ENCODE results near the gene ZBTB22. TPM values are rescaled to one million over a fixed set of nuclear protein-coding genes. Genes with fewer than 3 reads are reported as not detected.

The ZBTB22 gene
- total RNA-seq, 4 donors from 2014 or later: 8.5 to 17.5 (median 14.8) TPM

DNA sequence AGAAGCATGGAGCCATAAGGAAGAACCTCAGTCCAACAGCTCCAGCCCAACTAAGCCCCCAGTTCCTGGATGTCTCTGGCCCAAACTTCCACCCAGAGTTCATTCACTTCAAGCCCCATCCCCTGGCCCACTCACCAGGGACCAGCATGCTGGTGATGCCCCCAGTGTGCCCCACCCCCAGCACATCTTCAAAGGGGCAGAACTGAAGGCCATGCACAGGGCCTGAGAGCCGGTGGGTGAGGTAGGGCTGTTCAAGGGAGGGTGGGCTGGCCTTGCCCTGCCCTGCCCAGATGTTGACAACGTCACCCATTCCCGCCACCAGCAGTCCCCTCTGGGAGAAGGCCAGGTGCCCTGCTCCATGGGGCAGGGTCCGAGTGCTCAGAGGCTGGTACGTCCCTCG lies 37.0 kb downstream of the ZBTB22 start:
- Histone ChIP-seq H3K4me1 (peaks cover 15 to 45% (median 20%) of the 10 kb centered on the region in 3 donors), H3K4me3 (no peak overlapping the region), H3K9me3 (no peaks in the 10 kb centered on the region), H3K27ac (peak overlapping the region in 2 of 4 donors; percentile 30 to 46), H3K36me3 (peaks cover 7 to 87% (median 22%) of the 10 kb centered on the region in 3 donors), H3K27me3 (no peaks in the 10 kb centered on the region)
- WGBS, 2 donors: 88% methylated on average over 4 of the region's 6 CpGs; no CpG with 5 or more reads in 1 of the 2 donors
- no peak for DNase-seq
- TF ChIP-seq, protein P1, sequence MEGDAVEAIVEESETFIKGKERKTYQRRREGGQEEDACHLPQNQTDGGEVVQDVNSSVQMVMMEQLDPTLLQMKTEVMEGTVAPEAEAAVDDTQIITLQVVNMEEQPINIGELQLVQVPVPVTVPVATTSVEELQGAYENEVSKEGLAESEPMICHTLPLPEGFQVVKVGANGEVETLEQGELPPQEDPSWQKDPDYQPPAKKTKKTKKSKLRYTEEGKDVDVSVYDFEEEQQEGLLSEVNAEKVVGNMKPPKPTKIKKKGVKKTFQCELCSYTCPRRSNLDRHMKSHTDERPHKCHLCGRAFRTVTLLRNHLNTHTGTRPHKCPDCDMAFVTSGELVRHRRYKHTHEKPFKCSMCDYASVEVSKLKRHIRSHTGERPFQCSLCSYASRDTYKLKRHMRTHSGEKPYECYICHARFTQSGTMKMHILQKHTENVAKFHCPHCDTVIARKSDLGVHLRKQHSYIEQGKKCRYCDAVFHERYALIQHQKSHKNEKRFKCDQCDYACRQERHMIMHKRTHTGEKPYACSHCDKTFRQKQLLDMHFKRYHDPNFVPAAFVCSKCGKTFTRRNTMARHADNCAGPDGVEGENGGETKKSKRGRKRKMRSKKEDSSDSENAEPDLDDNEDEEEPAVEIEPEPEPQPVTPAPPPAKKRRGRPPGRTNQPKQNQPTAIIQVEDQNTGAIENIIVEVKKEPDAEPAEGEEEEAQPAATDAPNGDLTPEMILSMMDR (IDR thresholded peaks at IDR 0.05): no peak
- TF ChIP-seq POLR2A (IDR thresholded peaks at IDR 0.05): no peak
- intact Hi-C loops (cut with DNase I): no loop called here

DNA sequence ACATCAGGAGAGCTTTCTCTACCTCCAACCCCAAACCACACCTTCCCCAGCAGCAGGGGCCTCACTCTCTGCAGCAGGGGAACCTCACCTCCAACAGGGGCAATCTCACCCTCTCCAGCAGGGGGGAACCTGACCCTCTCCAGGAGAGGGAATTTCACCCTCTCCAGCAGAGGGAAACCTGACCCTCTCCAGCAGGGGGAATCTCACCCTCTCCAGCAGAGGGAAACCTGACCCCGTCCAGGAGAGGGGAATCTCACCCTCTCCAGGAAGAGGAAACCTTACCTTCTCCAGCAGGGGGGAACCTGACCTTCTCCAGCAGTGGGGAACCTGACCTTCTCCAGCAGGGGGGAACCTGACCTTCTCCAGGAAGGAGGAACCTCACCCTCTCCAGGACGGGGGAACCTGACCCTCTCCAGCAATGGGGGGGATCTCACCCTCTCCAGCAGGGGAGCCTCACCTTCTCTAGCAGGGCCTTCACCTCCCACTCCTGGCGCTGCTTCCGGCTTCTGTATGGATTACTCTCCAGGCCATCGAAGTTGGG lies 37.5 kb downstream of the ZBTB22 start:
- Histone ChIP-seq H3K36me3 (peaks cover 7 to 87% (median 26%) of the 10 kb centered on the region in 3 donors), H3K27ac (peak overlapping the region in 3 of 4 donors; percentile 94 to 98 (median 98)), H3K27me3 (no peaks in the 10 kb centered on the region), H3K9me3 (no peaks in the 10 kb centered on the region), H3K4me1 (peaks cover 15 to 50% (median 25%) of the 10 kb centered on the region in 3 donors), H3K4me3 (no peak overlapping the region)
- intact Hi-C loops (cut with DNase I): no loop called here
- no peak for TF ChIP-seq POLR2A (IDR thresholded peaks at IDR 0.05)
- TF ChIP-seq, protein P1 (IDR thresholded peaks at IDR 0.05): peak in 5 of 6 experiments; percentile 23 to 62 (median 34)
- no peak for DNase-seq
- 65 to 73% methylated on average over 2 to 4 of the region's 5 CpGs for WGBS, 2 donors

DNA sequence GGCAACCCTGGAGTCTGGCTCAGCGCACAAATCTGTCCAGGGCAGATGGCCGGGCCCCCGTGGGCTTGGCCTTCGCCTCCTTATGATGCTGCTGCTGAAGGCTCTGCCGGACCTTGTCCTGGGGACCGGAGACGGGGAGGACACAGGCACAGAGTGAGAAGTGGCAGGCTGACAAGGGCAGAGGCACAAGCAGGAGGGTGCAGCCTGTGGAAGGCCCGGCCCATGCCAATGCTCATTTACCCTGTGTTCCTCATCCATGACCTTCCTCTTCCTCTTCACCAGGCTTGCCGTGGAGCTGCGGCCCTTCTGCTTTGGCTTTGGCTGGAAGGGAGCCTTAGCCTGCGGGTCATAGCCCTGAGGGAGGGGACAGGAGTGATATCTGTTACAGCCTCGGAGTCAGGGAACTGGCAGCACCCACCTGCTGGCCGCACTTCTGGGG lies 38.3 kb downstream of the ZBTB22 start:
- H3K4me1 ChIP-seq: peaks cover 15 to 57% (median 33%) of the 10 kb centered on the region in 3 donors
- H3K27me3 ChIP-seq: no peaks in the 10 kb centered on the region
- 57 to 100% methylated on average over 1 to 6 of the region's 13 CpGs for WGBS, 2 donors
- H3K9me3 ChIP-seq: no peaks in the 10 kb centered on the region
- H3K4me3 ChIP-seq: no peak overlapping the region
- H3K36me3 ChIP-seq: peaks cover 7 to 87% (median 32%) of the 10 kb centered on the region in 3 donors
- TF ChIP-seq POLR2A (IDR thresholded peaks at IDR 0.05): no peak
- DNase-seq: no peak
- peak overlapping the region; percentile 6 to 98 (median 96) for H3K27ac ChIP-seq
- intact Hi-C loops (cut with DNase I): no loop called here

DNA sequence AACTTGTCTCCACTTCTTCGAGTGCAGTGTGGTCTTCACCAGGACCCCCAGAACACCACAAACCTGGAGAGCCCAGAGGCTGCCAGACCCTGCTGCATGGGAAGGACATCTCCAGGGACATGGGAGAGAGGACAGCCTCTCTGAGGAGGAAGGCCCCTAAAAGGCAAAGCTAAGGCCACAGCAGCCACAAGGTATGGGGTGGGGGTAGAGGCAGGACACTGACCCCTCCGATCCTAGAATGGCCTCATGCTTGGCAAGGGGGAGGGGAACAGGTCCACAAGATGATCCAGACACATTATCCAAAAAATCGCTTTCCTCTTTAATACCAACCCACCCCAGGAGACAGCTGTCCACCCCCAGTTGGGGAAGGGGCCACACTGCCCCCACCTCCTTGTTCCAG lies 38.7 kb downstream of the ZBTB22 start:
- Histone ChIP-seq H3K4me3 (no peak overlapping the region), H3K4me1 (peaks cover 15 to 62% (median 38%) of the 10 kb centered on the region in 3 donors), H3K9me3 (no peaks in the 10 kb centered on the region), H3K27ac (peak overlapping the region; percentile 6 to 98 (median 96)), H3K27me3 (no peaks in the 10 kb centered on the region), H3K36me3 (peaks cover 7 to 87% (median 32%) of the 10 kb centered on the region in 3 donors)
- intact Hi-C loops (cut with DNase I): no loop called here
- DNase-seq: no peak
- 82 to 93% methylated on average over 3 of the region's 3 CpGs for WGBS, 2 donors
- TF ChIP-seq, protein P1 (IDR thresholded peaks at IDR 0.05): no peak
- TF ChIP-seq POLR2A (IDR thresholded peaks at IDR 0.05): no peak

DNA sequence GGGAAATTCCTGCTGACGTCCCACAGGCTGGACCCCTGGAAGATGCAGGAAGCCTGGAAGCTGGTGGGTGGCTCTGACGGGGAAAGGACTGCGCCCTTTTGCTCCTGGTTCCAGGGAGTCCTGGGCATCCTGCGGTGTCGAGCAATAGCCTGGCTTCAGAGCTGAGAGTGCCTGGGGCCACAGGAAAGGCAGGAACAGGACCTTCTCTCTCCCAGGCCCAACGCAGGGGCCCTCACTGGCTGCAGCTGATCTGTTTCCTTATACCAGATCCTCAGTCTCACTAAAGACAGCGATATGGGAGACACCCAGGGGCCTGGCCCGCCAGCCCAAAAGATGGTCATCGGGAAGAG lies 39.2 kb downstream of the ZBTB22 start:
- DNase-seq: no peak
- intact Hi-C loops (cut with DNase I): no loop called here
- Histone ChIP-seq H3K4me3 (peak overlapping the region in 3 of 4 donors; percentile 65 to 87 (median 75)), H3K36me3 (peaks cover 7 to 87% (median 32%) of the 10 kb centered on the region in 3 donors), H3K4me1 (peaks cover 15 to 66% (median 42%) of the 10 kb centered on the region in 3 donors), H3K27me3 (no peaks in the 10 kb centered on the region), H3K9me3 (no peaks in the 10 kb centered on the region), H3K27ac (peak overlapping the region; percentile 94 to 98 (median 97))
- TF ChIP-seq, protein P1 (IDR thresholded peaks at IDR 0.05): no peak
- TF ChIP-seq POLR2A (IDR thresholded peaks at IDR 0.05): no peak
- WGBS, 2 donors: 71% methylated on average over 4 of the region's 9 CpGs; no CpG with 5 or more reads in 1 of the 2 donors

Data from esophagus squamous epithelium (tissue), 5 donors.